GM10266 (cell line): Measurements from ENCODE around the gene LRRC17.
"Not testable (repeated sequence)": the region's sequence is repeated elsewhere in the genome, so short reads cannot be mapped to it uniquely, and the experiment has no call there.

ENCODE experiments used
- DNase-seq: peaks from one replicate; pipeline ENCODE4 v3.0.0; 2012; ENCODE audit errors: extremely low spot score
- TF ChIP-seq, protein P1 (sequence below): IDR thresholded peaks from 2 replicates; pipeline ENCODE4 v1.5.1; 2012; ENCODE audit warnings: mild to moderate bottlenecking, low read depth; ENCODE audit not compliant: control insufficient read depth, insufficient read depth; ENCODE audit errors: missing control alignments

LRRC17 gene

DNA sequence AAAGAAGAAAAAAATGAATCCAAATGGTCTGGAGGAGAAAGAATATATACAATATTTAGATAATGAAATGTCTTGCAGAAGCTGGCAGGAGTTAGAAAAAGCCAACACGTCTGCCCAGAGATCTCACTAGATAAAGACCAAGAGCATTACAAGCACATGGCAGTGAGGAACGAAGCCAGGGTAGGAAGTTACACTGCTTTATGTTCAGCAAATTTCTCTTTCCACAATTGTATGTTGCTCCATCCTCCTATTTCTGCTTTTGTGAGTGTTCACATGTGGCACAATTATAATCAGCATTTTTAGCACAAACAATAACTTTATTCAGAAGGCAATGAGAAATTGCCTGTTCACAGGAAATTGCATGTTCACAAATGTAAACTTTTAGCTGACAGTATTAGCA lies 53.7 kb downstream of the LRRC17 start:
- no peak for DNase-seq
- TF ChIP-seq, protein P1, sequence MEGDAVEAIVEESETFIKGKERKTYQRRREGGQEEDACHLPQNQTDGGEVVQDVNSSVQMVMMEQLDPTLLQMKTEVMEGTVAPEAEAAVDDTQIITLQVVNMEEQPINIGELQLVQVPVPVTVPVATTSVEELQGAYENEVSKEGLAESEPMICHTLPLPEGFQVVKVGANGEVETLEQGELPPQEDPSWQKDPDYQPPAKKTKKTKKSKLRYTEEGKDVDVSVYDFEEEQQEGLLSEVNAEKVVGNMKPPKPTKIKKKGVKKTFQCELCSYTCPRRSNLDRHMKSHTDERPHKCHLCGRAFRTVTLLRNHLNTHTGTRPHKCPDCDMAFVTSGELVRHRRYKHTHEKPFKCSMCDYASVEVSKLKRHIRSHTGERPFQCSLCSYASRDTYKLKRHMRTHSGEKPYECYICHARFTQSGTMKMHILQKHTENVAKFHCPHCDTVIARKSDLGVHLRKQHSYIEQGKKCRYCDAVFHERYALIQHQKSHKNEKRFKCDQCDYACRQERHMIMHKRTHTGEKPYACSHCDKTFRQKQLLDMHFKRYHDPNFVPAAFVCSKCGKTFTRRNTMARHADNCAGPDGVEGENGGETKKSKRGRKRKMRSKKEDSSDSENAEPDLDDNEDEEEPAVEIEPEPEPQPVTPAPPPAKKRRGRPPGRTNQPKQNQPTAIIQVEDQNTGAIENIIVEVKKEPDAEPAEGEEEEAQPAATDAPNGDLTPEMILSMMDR = no peak

DNA sequence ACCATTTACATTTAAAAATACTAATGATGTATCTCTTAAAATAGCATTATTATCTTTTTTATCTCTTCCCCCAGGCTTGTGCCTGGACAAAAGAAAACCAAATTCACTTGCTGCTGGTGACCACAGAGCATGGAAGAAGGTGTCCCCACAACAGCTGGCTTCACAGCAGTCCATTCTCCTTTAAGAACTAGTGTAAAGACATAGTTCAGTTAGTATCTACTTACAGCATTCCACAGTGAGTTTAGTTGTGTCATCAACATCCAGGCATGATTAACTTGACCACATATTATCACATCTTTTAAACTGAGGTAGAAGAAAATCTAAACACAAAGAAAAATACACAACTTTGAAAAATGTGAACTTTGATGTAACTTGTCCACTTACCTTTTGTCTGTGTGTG lies 55.0 kb downstream of the LRRC17 start:
- TF ChIP-seq, protein P1 = no peak
- no peak for DNase-seq

DNA sequence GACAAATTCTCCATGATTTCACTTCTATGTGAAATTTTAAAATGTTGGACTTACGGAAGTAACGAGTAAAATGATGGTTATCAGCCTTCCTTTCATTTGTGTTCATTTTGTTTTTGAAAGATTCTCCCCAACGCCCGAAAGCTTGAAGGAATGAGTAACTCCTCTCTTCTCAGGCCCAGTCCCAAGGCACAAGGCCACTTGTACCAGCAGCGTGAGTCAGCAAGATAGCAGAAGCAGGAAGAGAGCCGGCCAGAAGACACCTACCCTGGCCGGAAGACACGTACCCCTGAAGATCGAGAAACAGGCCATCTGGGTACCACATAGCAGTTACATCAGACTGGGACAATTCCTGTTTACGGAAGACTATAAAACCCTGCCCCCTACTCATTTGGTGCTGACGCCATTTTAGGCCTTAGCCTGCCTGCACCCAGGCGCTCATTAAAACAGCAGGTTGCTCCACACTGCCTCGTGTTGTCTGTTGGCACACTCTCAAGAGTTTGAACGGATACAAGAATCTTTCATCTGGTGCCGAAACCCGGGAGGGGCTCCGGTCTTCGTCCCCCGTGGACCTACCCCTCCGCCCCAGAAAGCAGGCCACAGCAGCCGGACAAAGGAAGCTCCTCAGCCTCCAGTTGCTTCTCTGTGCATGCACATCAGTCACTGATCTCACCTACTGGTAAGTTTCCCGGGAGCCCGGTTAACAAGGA lies 60.4 kb downstream of the LRRC17 start:
- DNase-seq = no peak
- TF ChIP-seq, protein P1 = no peak

DNA sequence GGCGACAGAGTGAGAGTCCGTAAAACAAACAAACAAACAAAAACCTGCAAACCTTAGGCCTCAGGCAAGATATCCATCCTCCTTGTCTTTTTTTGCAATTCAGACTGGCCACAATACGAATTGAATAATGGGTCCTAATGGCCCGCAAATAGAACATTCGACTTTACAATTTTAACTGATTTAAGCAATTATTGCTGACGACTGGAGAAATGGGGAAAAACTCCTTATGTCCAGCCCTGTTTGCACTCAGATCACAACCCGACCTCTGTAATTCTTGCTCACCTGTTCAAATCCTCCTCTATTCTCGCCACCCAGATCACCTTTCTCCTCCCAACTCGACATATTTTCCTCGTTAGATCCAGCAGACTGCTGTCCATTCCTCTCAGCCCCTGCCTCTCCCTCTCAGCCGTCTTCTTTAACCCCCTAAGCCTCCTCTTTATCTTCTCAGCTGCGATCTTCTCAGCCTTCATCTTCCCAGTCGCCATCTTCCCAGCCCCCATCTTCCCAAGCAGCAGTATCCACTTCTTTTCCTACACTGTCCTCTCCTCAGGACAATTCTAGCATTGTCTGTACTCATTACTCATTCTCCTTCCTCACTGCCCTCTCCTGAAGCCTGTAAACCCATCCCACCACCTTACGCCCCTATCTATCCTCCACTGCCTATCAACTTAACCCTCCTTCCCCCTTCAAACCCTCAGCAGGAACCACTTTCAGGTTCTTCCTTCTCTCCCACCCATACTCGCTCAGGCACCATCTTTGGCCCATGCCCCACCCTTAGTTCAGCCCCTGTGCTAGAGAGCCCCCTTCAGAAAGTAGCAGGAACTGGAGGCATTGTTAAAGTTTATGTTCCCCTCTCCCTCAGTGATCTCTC lies 61.8 kb downstream of the LRRC17 start:
- DNase-seq = no peak
- TF ChIP-seq, protein P1 = no peak

DNA sequence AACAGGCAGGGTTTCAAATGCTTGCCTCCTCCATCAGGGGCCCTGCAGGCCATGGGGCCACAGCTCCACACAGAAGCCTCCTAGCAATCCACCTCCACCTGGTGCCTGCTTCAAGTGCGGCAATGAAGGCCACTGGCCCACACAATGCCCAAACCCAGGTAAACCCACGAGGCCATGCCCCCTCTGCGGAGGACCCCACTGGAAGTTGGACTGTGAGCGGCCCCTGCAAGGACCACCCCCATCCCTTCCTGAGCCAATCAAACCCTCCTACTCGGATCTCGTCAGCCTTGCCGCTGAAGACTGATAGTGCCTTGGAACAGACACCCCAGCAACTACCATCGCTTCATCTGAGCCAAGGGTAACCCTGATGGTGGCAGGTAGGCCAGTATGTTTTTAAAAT lies 63.1 kb downstream of the LRRC17 start:
- TF ChIP-seq, protein P1 = no peak

DNA sequence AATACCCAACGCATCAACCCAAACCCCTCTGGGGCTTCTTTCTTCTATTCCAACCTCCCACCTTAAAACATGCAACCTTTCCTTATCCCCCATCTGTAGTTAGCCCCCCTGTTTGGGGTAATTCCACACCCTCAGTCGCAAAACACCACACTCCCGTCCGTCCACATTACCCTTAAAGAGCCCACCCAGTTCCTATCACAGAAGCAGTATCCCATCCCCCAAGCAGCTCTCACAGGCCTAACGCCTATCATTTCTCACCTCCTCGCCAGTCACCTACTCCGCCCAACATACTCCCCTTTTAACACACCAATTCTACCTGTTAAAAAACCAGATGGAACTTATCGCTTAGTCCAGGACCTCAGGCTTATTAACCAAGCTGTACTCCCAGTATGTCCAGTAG lies 63.7 kb downstream of the LRRC17 start:
- TF ChIP-seq, protein P1 = no peak
- no peak for DNase-seq

More for the DNA sequence above, 63.1 kb downstream of the LRRC17 start:
- no peak for DNase-seq

DNA sequence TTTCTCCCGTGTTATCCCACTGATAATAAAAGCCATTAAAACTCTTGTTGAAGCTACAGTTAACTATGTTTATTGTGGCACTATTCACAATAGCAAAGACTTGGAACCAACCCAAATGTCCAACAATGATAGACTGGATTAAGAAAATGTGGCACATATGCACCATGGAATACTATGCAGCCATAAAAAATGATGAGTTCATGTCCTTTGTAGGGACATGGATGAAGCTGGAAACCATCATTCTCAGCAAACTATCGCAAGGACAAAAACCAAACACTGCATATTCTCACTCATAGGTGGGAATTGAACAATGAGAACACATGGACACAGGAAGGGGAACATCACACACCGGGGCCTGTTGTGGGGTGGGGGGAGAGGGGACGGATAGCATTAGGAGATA lies 64.8 kb downstream of the LRRC17 start:
- not testable (repeated sequence) for DNase-seq
